ELR (cell line): ENCODE measurements around the gene SERPINA5.

ENCODE experiments used
- DNase-seq: peaks from one replicate; pipeline ENCODE4 v3.0.0-alpha.2; 2015; ENCODE audit warnings: low read depth

The SERPINA5 gene

GRCh38 chr14:94550041-94550440 lies 31.2 kb upstream of the SERPINA5 start:
- no peak for DNase-seq

GRCh38 chr14:94555991-94556390 lies 25.2 kb upstream of the SERPINA5 start:
- no peak for DNase-seq

GRCh38 chr14:94557327-94557726 lies 23.9 kb upstream of the SERPINA5 start:
- DNase-seq: no peak

- no peak for DNase-seq
Observed at GRCh38 chr14:94558842-94559241, 22.4 kb upstream of the SERPINA5 start.

- DNase-seq: no peak
Observed at GRCh38 chr14:94559638-94560290, 21.5 kb upstream of the SERPINA5 start.

GRCh38 chr14:94560291-94560665 lies 20.9 kb upstream of the SERPINA5 start:
- no peak for DNase-seq

- no peak for DNase-seq
Observed at GRCh38 chr14:94560751-94561655, 20.2 kb upstream of the SERPINA5 start, which contains the start of gene SERPINA4. Gene SERPINA4 (plus strand): TSS chr14:94561442. CDS start chr14:94563483, 2,041 bp downstream.

GRCh38 chr14:94561656-94562010 lies 19.6 kb upstream of the SERPINA5 start:
- DNase-seq: no peak

GRCh38 chr14:94562022-94562421 lies 19.2 kb upstream of the SERPINA5 start:
- no peak for DNase-seq

GRCh38 chr14:94562941-94563883 lies 18.0 kb upstream of the SERPINA5 start:
- no peak for DNase-seq

GRCh38 chr14:94564381-94564780 lies 16.8 kb upstream of the SERPINA5 start:
- no peak for DNase-seq

GRCh38 chr14:94568186-94568585 lies 13.0 kb upstream of the SERPINA5 start:
- DNase-seq: no peak

GRCh38 chr14:94569381-94570001 lies 11.7 kb upstream of the SERPINA5 start:
- no peak for DNase-seq

- no peak for DNase-seq
Observed at GRCh38 chr14:94570002-94570400, 11.2 kb upstream of the SERPINA5 start.

GRCh38 chr14:94570440-94570839 lies 10.8 kb upstream of the SERPINA5 start:
- DNase-seq: no peak

- no peak for DNase-seq
Observed at GRCh38 chr14:94571395-94571794, 9.8 kb upstream of the SERPINA5 start.

GRCh38 chr14:94571950-94572349 lies 9.3 kb upstream of the SERPINA5 start:
- peak; percentile 27 for DNase-seq

GRCh38 chr14:94572637-94573303 lies 8.5 kb upstream of the SERPINA5 start:
- no peak for DNase-seq

- DNase-seq: no peak
Observed at GRCh38 chr14:94573475-94574277, 7.5 kb upstream of the SERPINA5 start.

- DNase-seq: no peak
Observed at GRCh38 chr14:94574336-94574735, 6.9 kb upstream of the SERPINA5 start.
